HepG2 (cell line): Measurements from ENCODE around the gene DDX23. TPM values are rescaled to one million over a fixed set of nuclear protein-coding genes. Genes with fewer than 3 reads are reported as not detected.
A peak's percentile ranks its signal among the peaks of the same experiment; 100 is the strongest.

Source experiments
- FOSL1 ChIP-seq: sonication (generic); formaldehyde crosslinking; IDR thresholded peaks from 2 replicates; pipeline ENCODE4 v1.9.0; 2021; ENCODE audit warnings: missing genetic modification reagents, borderline replicate concordance
- IKZF1 ChIP-seq: fragments of 450-650 bp; IDR thresholded peaks from 2 replicates; pipeline ENCODE4 v1.7.1; 2016
- KLF9 ChIP-seq: IDR thresholded peaks from 2 replicates; pipeline ENCODE4 v1.6.1; 2016; ENCODE audit warnings: low read depth
- NFE2 ChIP-seq: sonication (generic); formaldehyde crosslinking; IDR thresholded peaks from 2 replicates; pipeline ENCODE4 v1.4.0; 2020; ENCODE audit warnings: missing genetic modification reagents
- NR2F1 ChIP-seq, 2 experiments: fragments of 450-650 bp in 1 of 2; formaldehyde crosslinking in 1 of 2; IDR thresholded peaks; 2 replicates each; pipeline versions ENCODE4 v1.5.0 to v1.6.1; 2016 to 2020; ENCODE audit warnings: mild to moderate bottlenecking in 1 of 2, missing compliant biosample characterization in 1 of 2, missing genetic modification reagents in 1 of 2, moderate library complexity in 1 of 2
- PHF21A ChIP-seq: sonication (generic); formaldehyde crosslinking; IDR thresholded peaks from 2 replicates; pipeline ENCODE4 v1.5.0; 2020; ENCODE audit warnings: mild to moderate bottlenecking, missing genetic modification reagents
- POLR2G ChIP-seq: fragments of 200-400 bp; formaldehyde crosslinking; IDR thresholded peaks from 2 replicates; pipeline ENCODE4 v1.6.1; 2018; ENCODE audit warnings: mild to moderate bottlenecking, low read depth, low read length, moderate library complexity
- TBX2 ChIP-seq: sonication (generic); formaldehyde crosslinking; IDR thresholded peaks from 2 replicates; pipeline ENCODE4 v1.5.0; 2020; ENCODE audit warnings: missing genetic modification reagents, mild to moderate bottlenecking, borderline replicate concordance
- ZMYM2 ChIP-seq: sonication (generic); formaldehyde crosslinking; IDR thresholded peaks from 2 replicates; pipeline ENCODE4 v1.8.0; 2022; ENCODE audit warnings: mild to moderate bottlenecking, missing genetic modification reagents
- polyA plus RNA-seq, 8 experiments: library from polyadenylated mRNA; depleted of rRNA in 3 of 8; stranded (reverse) in 7 of 8; unstranded in 1 of 8; fragments of >200 nt; fragmentation: Illumina TruSeq in 4 of 8; extraction: Trizol in 4 of 8; gene quantifications; 2 replicates each; pipeline versions ENCODE4 v1.2.1 to v1.2.3, GENCODE V29; 2011 to 2016; ENCODE audit warnings: low read depth in 4 of 8, missing spikeins in 1 of 8, mixed read lengths in 1 of 8; ENCODE audit not compliant: insufficient read depth in 1 of 8
- total RNA-seq, 5 experiments: library from RNA; depleted of rRNA; stranded (reverse); fragments of >200 nt; fragmentation: Illumina TruSeq; extraction: Trizol; gene quantifications; 2 replicates each; pipeline ENCODE4 v1.2.3, GENCODE V29; 2016; ENCODE audit warnings: low read depth in 1 of 5
- TF ChIP-seq, protein P1 (sequence below): sonication (generic); formaldehyde crosslinking; IDR thresholded peaks from 2 replicates; pipeline ENCODE4 v1.4.0; 2020; ENCODE audit warnings: low read depth, mild to moderate bottlenecking, missing genetic modification reagents
- TF ChIP-seq, protein P2 (sequence below): sonication (generic); formaldehyde crosslinking; IDR thresholded peaks from 2 replicates; pipeline ENCODE4 v1.4.0; 2020; ENCODE audit warnings: missing genetic modification reagents
- TF ChIP-seq, protein P3 (sequence below): IDR thresholded peaks from 2 replicates; pipeline ENCODE4 v1.4.0; 2020; ENCODE audit warnings: mild to moderate bottlenecking, missing genetic modification reagents
- TF ChIP-seq, protein P4 (sequence below): sonication (generic); formaldehyde crosslinking; IDR thresholded peaks from 2 replicates; pipeline ENCODE4 v1.8.0; 2022; ENCODE audit warnings: mild to moderate bottlenecking, missing genetic modification reagents, borderline replicate concordance
- TF ChIP-seq, protein P5 (sequence below): sonication (generic); formaldehyde crosslinking; conservative IDR thresholded peaks from 2 replicates; pipeline ENCODE4 v1.4.0; 2020; ENCODE audit warnings: mild to moderate bottlenecking, missing genetic modification reagents, moderate library complexity
- TF ChIP-seq, protein P6 (sequence below): sonication (generic); formaldehyde crosslinking; IDR thresholded peaks from 2 replicates; pipeline ENCODE4 v1.4.0; 2020; ENCODE audit warnings: missing genetic modification reagents

DDX23 gene
- total and polyA plus RNA-seq, 2 of the 13 experiments (the other 11 are each of a cell fraction or from before 2014, with no cell fraction given): 35.7 to 90.0 TPM

DNA sequence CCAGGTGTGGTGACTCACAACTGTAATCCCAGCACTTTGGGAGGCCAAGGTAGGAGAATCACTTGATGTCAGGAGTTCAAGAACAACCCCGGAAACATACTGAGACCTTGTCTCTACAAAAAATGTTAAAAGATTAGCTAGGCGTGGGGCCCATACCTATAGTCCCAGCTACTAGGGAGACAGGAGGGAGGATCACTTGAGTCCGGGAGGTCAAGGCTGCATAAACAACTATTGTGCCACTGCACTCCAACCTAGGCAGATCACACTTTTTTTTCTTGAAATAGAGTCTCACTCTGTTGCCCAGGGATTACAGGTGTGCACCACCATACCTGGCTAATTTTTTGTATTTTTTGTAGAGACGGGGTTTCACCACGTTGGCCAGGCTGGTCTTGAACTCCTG is 7.6 kb upstream of the DDX23 start (continued):
- TF ChIP-seq, protein P1, sequence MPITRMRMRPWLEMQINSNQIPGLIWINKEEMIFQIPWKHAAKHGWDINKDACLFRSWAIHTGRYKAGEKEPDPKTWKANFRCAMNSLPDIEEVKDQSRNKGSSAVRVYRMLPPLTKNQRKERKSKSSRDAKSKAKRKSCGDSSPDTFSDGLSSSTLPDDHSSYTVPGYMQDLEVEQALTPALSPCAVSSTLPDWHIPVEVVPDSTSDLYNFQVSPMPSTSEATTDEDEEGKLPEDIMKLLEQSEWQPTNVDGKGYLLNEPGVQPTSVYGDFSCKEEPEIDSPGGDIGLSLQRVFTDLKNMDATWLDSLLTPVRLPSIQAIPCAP (CRISPR knock-in tag): no peak
- no peak for TF ChIP-seq IKZF1
- TF ChIP-seq, protein P2, sequence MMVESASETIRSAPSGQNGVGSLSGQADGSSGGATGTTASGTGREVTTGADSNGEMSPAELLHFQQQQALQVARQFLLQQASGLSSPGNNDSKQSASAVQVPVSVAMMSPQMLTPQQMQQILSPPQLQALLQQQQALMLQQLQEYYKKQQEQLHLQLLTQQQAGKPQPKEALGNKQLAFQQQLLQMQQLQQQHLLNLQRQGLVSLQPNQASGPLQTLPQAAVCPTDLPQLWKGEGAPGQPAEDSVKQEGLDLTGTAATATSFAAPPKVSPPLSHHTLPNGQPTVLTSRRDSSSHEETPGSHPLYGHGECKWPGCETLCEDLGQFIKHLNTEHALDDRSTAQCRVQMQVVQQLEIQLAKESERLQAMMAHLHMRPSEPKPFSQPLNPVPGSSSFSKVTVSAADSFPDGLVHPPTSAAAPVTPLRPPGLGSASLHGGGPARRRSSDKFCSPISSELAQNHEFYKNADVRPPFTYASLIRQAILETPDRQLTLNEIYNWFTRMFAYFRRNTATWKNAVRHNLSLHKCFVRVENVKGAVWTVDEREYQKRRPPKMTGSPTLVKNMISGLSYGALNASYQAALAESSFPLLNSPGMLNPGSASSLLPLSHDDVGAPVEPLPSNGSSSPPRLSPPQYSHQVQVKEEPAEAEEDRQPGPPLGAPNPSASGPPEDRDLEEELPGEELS (CRISPR knock-in tag): peak; percentile 62
- peak; percentile 56; the same call in 1 of the 2 replicates for TF ChIP-seq ZMYM2 (CRISPR knock-in tag)
- TF ChIP-seq PHF21A: no peak
- TF ChIP-seq NR2F1 (CRISPR knock-in tag; IDR thresholded peaks at IDR 0.05): 0 out of 4 replicates have a peak, but pooled peaks of 1 of the 2 experiments have one; percentile 25
- TF ChIP-seq POLR2G: no peak
- TF ChIP-seq, protein P3, sequence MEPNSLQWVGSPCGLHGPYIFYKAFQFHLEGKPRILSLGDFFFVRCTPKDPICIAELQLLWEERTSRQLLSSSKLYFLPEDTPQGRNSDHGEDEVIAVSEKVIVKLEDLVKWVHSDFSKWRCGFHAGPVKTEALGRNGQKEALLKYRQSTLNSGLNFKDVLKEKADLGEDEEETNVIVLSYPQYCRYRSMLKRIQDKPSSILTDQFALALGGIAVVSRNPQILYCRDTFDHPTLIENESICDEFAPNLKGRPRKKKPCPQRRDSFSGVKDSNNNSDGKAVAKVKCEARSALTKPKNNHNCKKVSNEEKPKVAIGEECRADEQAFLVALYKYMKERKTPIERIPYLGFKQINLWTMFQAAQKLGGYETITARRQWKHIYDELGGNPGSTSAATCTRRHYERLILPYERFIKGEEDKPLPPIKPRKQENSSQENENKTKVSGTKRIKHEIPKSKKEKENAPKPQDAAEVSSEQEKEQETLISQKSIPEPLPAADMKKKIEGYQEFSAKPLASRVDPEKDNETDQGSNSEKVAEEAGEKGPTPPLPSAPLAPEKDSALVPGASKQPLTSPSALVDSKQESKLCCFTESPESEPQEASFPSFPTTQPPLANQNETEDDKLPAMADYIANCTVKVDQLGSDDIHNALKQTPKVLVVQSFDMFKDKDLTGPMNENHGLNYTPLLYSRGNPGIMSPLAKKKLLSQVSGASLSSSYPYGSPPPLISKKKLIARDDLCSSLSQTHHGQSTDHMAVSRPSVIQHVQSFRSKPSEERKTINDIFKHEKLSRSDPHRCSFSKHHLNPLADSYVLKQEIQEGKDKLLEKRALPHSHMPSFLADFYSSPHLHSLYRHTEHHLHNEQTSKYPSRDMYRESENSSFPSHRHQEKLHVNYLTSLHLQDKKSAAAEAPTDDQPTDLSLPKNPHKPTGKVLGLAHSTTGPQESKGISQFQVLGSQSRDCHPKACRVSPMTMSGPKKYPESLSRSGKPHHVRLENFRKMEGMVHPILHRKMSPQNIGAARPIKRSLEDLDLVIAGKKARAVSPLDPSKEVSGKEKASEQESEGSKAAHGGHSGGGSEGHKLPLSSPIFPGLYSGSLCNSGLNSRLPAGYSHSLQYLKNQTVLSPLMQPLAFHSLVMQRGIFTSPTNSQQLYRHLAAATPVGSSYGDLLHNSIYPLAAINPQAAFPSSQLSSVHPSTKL (CRISPR knock-in tag): peak; percentile 40; the same call in 1 of the 2 replicates
- TF ChIP-seq TBX2: no peak
- no peak for TF ChIP-seq FOSL1 (CRISPR knock-in tag)
- TF ChIP-seq, protein P4, sequence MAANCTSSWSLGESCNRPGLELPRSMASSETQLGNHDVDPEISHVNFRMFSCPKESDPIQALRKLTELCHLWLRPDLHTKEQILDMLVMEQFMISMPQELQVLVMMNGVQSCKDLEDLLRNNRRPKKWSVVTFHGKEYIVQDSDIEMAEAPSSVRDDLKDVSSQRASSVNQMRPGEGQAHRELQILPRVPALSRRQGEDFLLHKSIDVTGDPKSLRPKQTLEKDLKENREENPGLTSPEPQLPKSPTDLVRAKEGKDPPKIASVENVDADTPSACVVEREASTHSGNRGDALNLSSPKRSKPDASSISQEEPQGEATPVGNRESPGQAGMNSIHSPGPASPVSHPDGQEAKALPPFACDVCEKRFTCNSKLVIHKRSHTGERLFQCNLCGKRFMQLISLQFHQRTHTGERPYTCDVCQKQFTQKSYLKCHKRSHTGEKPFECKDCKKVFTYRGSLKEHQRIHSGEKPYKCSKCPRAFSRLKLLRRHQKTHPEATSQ: no peak
- TF ChIP-seq, protein P5, sequence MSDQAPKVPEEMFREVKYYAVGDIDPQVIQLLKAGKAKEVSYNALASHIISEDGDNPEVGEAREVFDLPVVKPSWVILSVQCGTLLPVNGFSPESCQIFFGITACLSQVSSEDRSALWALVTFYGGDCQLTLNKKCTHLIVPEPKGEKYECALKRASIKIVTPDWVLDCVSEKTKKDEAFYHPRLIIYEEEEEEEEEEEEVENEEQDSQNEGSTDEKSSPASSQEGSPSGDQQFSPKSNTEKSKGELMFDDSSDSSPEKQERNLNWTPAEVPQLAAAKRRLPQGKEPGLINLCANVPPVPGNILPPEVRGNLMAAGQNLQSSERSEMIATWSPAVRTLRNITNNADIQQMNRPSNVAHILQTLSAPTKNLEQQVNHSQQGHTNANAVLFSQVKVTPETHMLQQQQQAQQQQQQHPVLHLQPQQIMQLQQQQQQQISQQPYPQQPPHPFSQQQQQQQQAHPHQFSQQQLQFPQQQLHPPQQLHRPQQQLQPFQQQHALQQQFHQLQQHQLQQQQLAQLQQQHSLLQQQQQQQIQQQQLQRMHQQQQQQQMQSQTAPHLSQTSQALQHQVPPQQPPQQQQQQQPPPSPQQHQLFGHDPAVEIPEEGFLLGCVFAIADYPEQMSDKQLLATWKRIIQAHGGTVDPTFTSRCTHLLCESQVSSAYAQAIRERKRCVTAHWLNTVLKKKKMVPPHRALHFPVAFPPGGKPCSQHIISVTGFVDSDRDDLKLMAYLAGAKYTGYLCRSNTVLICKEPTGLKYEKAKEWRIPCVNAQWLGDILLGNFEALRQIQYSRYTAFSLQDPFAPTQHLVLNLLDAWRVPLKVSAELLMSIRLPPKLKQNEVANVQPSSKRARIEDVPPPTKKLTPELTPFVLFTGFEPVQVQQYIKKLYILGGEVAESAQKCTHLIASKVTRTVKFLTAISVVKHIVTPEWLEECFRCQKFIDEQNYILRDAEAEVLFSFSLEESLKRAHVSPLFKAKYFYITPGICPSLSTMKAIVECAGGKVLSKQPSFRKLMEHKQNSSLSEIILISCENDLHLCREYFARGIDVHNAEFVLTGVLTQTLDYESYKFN (CRISPR knock-in tag): peak; percentile 71
- TF ChIP-seq KLF9 (CRISPR knock-in tag): no peak
- no peak for TF ChIP-seq NFE2 (CRISPR knock-in tag)
- TF ChIP-seq, protein P6, sequence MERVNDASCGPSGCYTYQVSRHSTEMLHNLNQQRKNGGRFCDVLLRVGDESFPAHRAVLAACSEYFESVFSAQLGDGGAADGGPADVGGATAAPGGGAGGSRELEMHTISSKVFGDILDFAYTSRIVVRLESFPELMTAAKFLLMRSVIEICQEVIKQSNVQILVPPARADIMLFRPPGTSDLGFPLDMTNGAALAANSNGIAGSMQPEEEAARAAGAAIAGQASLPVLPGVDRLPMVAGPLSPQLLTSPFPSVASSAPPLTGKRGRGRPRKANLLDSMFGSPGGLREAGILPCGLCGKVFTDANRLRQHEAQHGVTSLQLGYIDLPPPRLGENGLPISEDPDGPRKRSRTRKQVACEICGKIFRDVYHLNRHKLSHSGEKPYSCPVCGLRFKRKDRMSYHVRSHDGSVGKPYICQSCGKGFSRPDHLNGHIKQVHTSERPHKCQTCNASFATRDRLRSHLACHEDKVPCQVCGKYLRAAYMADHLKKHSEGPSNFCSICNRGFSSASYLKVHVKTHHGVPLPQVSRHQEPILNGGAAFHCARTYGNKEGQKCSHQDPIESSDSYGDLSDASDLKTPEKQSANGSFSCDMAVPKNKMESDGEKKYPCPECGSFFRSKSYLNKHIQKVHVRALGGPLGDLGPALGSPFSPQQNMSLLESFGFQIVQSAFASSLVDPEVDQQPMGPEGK: no peak
